GM18519 (cell line): ENCODE results near the gene GRIA3.
A peak's percentile ranks its signal among the peaks of the same experiment; 100 is the strongest.
"Not testable (repeated sequence)": the region's sequence is repeated elsewhere in the genome, so short reads cannot be mapped to it uniquely, and the experiment has no call there.

Source experiments
- ATAC-seq: cut with Tn5 transposase; IDR thresholded peaks from one replicate; pipeline ENCODE4 v1.9.1; 2021; ENCODE audit warnings: mild to moderate bottlenecking, moderate library complexity; ENCODE audit not compliant: unreplicated experiment, low FRiP score

The GRIA3 gene

DNA sequence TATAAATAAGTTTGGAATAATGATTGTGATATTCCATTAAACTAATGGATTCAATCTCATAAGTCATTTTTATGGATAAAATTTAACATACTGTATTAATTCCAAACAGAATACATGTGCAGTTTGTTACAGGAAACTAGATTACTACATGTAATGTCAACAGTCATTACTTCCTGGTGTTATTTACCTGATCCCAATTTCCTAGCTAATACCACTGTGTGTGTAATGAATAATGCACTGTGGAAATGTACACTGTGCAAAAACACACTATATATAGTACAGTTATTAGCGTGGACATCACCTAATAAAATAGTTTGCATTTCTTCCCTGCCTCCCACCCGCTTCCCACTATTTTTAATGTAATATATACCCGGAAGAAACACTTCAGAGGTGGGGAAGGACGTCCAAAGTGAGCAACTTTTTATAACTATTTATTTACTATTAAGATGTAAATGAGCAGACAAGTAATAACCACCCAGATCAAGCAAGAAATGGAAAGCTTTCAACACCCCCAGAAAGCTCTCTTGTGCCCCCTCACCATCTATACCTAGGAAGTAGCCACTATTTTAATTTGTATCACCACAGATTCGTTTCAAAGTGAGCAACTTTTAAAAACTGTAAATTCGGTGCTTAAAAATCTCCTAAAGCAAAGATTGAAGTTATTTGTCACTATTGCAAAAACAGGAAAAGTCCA lies 329.7 kb downstream of the GRIA3 start:
- peak; percentile 16 for ATAC-seq

DNA sequence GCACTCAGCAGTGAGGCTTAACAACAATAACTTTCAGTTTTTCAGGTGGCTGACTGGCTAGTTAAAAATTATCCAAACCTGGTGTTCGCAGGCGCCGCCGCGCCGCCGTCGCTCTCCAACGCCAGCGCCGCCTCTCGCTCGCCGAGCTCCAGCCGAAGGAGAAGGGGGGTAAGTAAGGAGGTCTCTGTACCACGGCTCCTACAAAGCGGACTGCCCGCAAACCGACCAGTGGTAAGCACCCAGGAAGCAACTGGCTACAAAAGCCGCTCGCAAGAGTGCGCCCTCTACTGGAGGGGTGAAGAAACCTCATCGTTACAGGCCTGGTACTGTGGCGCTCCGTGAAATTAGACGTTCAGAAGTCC lies 330.2 kb downstream of the GRIA3 start:
- peak; percentile 54 for ATAC-seq

- ATAC-seq = no peak
Measured at GRCh38 chrX:123518791-123519190, 334.7 kb downstream of the GRIA3 start.

GRCh38 chrX:123525123-123525725 lies 341.1 kb downstream of the GRIA3 start:
- peak; percentile 92 for ATAC-seq

DNA sequence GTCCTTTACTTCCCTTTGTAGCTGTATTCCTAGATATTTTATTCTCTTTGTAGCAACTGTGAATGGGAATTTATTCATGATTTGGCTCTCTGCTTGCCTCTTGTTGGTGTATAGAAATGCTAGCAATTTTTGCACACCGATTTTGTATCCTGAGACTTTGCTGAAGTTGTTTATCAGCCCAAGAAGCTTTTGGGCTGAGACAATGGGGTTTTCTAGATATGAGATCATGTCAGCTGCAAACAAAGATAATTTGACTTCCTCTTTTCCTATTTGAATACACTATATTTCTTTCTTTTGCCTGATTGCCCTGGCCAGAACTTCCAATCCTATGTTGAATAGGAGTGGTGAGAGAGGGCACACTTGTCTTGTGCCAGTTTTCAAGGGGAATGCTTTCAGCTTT lies 346.6 kb downstream of the GRIA3 start:
- not testable (repeated sequence) for ATAC-seq
